Smooth muscle cell (in vitro differentiated cells): ENCODE results near the gene C2. TPM values are rescaled to one million over a fixed set of nuclear protein-coding genes. Genes with fewer than 3 reads are reported as not detected.
A peak's percentile ranks its signal among the peaks of the same experiment; 100 is the strongest.

Source experiments
- DNase-seq: peaks from one replicate; lab custom pipeline; 2025; ENCODE audit not compliant: unreplicated experiment; lab: John Stamatoyannopoulos, UW
- H2AFZ ChIP-seq: fragments of 200-600 bp; sonication (generic); 2 replicates; pipeline ENCODE4 v1.6.0; 2016; ENCODE audit warnings: antibody characterized with exemption, low read depth, mild to moderate bottlenecking
- H3F3A ChIP-seq: fragments of 200-600 bp; sonication (generic); 2 replicates; pipeline ENCODE4 v1.6.0; 2017; ENCODE audit warnings: antibody characterized with exemption, low read depth
- H3K27ac ChIP-seq: fragments of 200-600 bp; sonication (generic); 2 replicates; pipeline ENCODE4 v1.5.1; 2016; ENCODE audit warnings: low read depth, mild to moderate bottlenecking
- H3K27me3 ChIP-seq: fragments of 200-600 bp; sonication (generic); 2 replicates; pipeline ENCODE4 v1.6.1; 2016; ENCODE audit warnings: low read depth, mild to moderate bottlenecking
- H3K36me3 ChIP-seq: fragments of 200-600 bp; sonication (generic); 2 replicates; pipeline ENCODE4 v1.5.1; 2016; ENCODE audit warnings: low read depth
- H3K4me1 ChIP-seq: fragments of 200-600 bp; sonication (generic); 2 replicates; pipeline ENCODE4 v1.5.1; 2016; ENCODE audit warnings: low read depth
- H3K4me2 ChIP-seq: fragments of 200-600 bp; sonication (generic); 2 replicates; pipeline ENCODE4 v1.6.0; 2016; ENCODE audit warnings: mild to moderate bottlenecking
- H3K4me3 ChIP-seq: fragments of 200-600 bp; sonication (generic); 2 replicates; pipeline ENCODE4 v1.5.1; 2016; ENCODE audit warnings: mild to moderate bottlenecking
- H3K79me2 ChIP-seq: fragments of 200-600 bp; sonication (generic); 2 replicates; pipeline ENCODE4 v1.6.0; 2016; ENCODE audit warnings: low read depth, mild to moderate bottlenecking
- H3K9ac ChIP-seq: fragments of 200-600 bp; sonication (generic); 2 replicates; pipeline ENCODE4 v1.6.0; 2016; ENCODE audit warnings: low read depth
- H3K9me3 ChIP-seq: fragments of 200-600 bp; sonication (generic); replicated peaks from 2 replicates; pipeline ENCODE4 v1.5.1; 2016; ENCODE audit warnings: low read depth
- H4K20me1 ChIP-seq: fragments of 200-600 bp; sonication (generic); 2 replicates; pipeline ENCODE4 v1.6.0; 2016; ENCODE audit warnings: low read depth
- CTCF ChIP-seq: fragments of 200-600 bp; sonication (generic); IDR thresholded peaks from 2 replicates; pipeline ENCODE4 v1.5.1; 2017; ENCODE audit warnings: borderline replicate concordance, mild to moderate bottlenecking, antibody characterized with exemption; ENCODE audit not compliant: insufficient read depth, poor library complexity, severe bottlenecking
- WGBS: methylation state at CpG from one replicate; pipeline ENCODE4 v1.1.7; 2016; ENCODE audit warnings: low lambda C conversion rate; 5-methylcytosine and 5-hydroxymethylcytosine counted together
- polyA plus RNA-seq: library from polyadenylated mRNA; unstranded; fragments of >200 nt; fragmentation: Nextera tagmentation; extraction: Ambion mirVana; gene quantifications from 2 replicates; pipeline ENCODE4 v1.2.1, GENCODE V29; 2016
- total RNA-seq: library from RNA; depleted of rRNA; stranded (reverse); fragments of >200 nt; gene quantifications from 2 replicates; pipeline ENCODE4 v1.2.3, GENCODE V29; 2014

Gene C2
- total and polyA plus RNA-seq, 2 experiments from 2014 or later, result 0.37 TPM; not detected in 1

DNA sequence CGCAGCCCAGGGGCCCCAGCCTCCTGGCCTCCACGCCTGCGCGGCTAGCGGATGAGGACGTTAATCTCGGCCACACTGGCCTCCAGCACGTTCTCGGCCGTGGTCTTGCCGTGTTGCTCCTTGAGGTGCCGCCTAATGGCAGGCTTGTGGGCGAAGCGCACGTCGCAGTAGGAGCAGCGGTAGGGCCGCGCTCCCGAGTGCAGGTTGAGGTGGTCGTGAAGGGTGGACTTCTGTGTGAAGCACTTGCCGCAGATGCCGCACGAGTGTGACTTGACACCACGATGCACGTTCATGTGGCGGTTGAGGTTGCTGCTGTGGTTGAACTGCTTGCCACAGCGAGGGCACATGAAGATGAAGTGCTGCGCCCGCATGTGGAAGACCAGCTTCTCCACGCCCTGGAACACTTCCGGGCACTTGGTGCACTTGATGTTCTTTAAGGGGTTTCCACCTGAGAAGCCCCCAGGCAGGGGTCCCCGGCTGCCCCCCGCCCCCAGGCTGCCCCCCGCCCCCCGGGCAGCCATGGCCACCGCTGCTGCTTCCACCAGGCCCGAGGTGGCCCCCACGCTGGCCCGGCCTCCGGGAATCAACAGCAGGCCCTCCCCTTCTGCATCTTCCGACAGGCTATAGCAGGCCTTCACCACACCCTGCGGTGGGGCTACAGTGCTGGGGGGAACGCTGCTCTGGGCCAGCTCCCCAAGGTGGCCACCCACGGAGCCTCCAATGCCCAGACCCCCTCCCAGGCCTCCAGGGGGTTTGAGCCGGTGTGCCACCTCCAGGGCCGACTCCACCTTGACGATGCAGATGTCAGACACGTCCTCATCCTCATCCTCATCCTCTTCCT lies 27.4 kb upstream of the C2 start:
- Histone ChIP-seq H3K36me3 (no peaks in the 10 kb centered on the region), H3K27ac (no peak overlapping the region), H3K4me1 (peaks cover 14% of the 10 kb centered on the region), H3K4me2 (no peak overlapping the region), H4K20me1 (peaks cover 4% of the 10 kb centered on the region), H3F3A (peaks cover 9% of the 10 kb centered on the region), H3K9me3 (no peaks in the 10 kb centered on the region), H3K27me3 (no peaks in the 10 kb centered on the region), H3K79me2 (no peaks in the 10 kb centered on the region), H2AFZ (no peak overlapping the region), H3K4me3 (no peak overlapping the region), H3K9ac (no peak overlapping the region)
- TF ChIP-seq CTCF, result no peak
- DNase-seq, result no peak
- 99% methylated on average over 39 of the region's 49 CpGs for WGBS

DNA sequence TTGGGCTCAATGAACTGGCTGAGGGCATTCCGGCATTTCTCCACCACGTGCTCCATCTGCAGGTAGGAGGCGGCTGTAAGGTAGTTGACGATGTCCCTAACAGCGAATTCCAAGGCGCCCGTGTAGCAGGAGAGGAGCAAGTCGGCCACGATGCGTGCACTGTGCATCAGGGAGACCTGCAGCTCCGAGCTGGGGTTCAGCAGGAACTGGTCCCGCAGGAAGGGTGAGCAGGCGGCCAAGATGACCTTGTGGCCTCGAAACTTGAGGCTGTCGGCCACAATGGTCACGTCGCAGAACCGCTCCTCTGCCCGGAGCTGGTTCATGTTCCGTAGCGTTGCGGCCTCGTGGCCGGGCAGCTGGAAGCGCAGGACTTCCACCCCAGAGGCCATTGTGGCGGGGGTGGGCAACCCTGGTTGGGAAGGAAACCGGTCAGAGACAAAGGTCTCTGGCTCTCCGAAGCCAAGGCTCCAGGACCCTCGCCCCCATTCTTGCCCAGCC lies 26.6 kb upstream of the C2 start:
- 67% methylated on average over 29 of the region's 29 CpGs for WGBS
- Histone ChIP-seq H3K27me3 (no peaks in the 10 kb centered on the region), H3K9ac (no peak overlapping the region), H3K9me3 (no peaks in the 10 kb centered on the region), H4K20me1 (peaks cover 4% of the 10 kb centered on the region), H3K4me1 (peaks cover 14% of the 10 kb centered on the region), H3K4me3 (peak overlapping the region; percentile 67), H3F3A (peaks cover 9% of the 10 kb centered on the region), H3K79me2 (no peaks in the 10 kb centered on the region), H3K4me2 (peak overlapping the region; percentile 85), H2AFZ (no peak overlapping the region), H3K27ac (peak overlapping the region; percentile 48), H3K36me3 (no peaks in the 10 kb centered on the region)
- DNase-seq, result no peak
- no peak for TF ChIP-seq CTCF

DNA sequence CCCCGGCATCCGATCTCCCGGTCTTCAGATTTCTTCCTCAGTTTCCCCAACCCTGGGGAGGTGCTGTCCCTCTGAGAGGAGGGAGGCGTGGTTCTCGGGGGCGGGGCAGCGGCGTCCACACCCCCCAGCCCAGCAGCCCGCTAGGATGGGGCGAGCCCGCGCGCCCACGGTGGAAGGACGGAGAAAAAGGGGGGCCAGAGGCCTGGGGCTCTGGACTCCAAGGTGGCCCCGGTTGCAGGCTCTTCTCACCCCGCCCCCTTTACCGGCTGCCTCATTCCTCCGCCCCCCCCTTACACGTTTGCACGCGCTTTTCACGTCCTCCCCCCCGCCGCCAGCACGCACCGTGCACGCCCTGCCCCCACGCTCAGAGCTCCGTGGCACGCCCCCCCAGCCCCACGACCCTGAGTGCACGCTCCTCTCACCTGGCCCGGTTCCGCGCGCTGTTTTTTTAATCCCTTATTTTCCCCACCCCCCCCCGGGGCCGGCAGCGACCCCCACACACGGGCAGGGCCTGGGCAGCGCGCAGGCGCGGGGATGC lies 26.0 kb upstream of the C2 start:
- Histone ChIP-seq H3K4me2 (peak overlapping the region; percentile 85), H3K9ac (peak overlapping the region; percentile 9), H3F3A (peaks cover 9% of the 10 kb centered on the region), H4K20me1 (peaks cover 4% of the 10 kb centered on the region), H3K27ac (peak overlapping the region; percentile 48), H3K4me1 (peaks cover 16% of the 10 kb centered on the region), H3K79me2 (no peaks in the 10 kb centered on the region), H3K9me3 (no peaks in the 10 kb centered on the region), H3K4me3 (peak overlapping the region; percentile 67), H2AFZ (no peak overlapping the region), H3K36me3 (no peaks in the 10 kb centered on the region), H3K27me3 (no peaks in the 10 kb centered on the region)
- DNase-seq, result peak; percentile 69
- TF ChIP-seq CTCF, result no peak
- WGBS, result 7% methylated on average over 17 of the region's 45 CpGs
